SK-N-SH treated with all-trans-retinoic acid at 6 μM for 48 hours (cell line): Measurements from ENCODE around the gene REM2.

ENCODE experiments used
- ATAC-seq: fragments of 200-7000 bp; cut with Tn5 transposase; 3 replicates; pipeline ENCODE4 v1.9.1; 2020; ENCODE audit warnings: mild to moderate bottlenecking, moderate library complexity
- BACH2 ChIP-seq: fragments of 250-450 bp; sonication (Bioruptor Pico); IDR thresholded peaks from 2 replicates; pipeline ENCODE4 v1.9.0; 2021; ENCODE audit warnings: mild to moderate bottlenecking, borderline replicate concordance
- CSDC2 ChIP-seq: fragments of 250-450 bp; sonication (Bioruptor Pico); IDR thresholded peaks from 2 replicates; pipeline ENCODE4 v1.5.0; 2020; ENCODE audit warnings: mild to moderate bottlenecking, moderate library complexity
- ESRRG ChIP-seq: fragments of 250-450 bp; sonication (Bioruptor Pico); IDR thresholded peaks from 2 replicates; pipeline ENCODE4 v1.6.1; 2021; ENCODE audit warnings: mild to moderate bottlenecking
- GLIS3 ChIP-seq: fragments of 250-450 bp; sonication (Bioruptor Pico); IDR thresholded peaks from 2 replicates; pipeline ENCODE4 v1.5.0; 2020; ENCODE audit warnings: mild to moderate bottlenecking, moderate library complexity
- ISL1 ChIP-seq: fragments of 250-450 bp; sonication (Bioruptor Pico); IDR thresholded peaks from 2 replicates; pipeline ENCODE4 v2.1.2; 2022; ENCODE audit warnings: mild to moderate bottlenecking, moderate library complexity
- OSR1 ChIP-seq: fragments of 250-450 bp; sonication (Bioruptor Pico); IDR thresholded peaks from 2 replicates; pipeline ENCODE4 v1.8.0; 2022; ENCODE audit warnings: moderate library complexity, mild to moderate bottlenecking, inconsistent platforms
- PPARA ChIP-seq: fragments of 250-450 bp; sonication (Bioruptor Pico); IDR thresholded peaks from 2 replicates; pipeline ENCODE4 v1.5.0; 2020; ENCODE audit warnings: mild to moderate bottlenecking, borderline replicate concordance
- RARB ChIP-seq: fragments of 250-450 bp; sonication (Bioruptor Pico); IDR thresholded peaks from 2 replicates; pipeline ENCODE4 v1.8.0; 2021; ENCODE audit warnings: mild to moderate bottlenecking, moderate library complexity
- SNAI2 ChIP-seq: fragments of 250-450 bp; sonication (Bioruptor Pico); IDR thresholded peaks from 2 replicates; pipeline ENCODE4 v1.5.0; 2020; ENCODE audit warnings: mild to moderate bottlenecking, moderate library complexity
- TCF4 ChIP-seq: fragments of 250-450 bp; sonication (Bioruptor Pico); IDR thresholded peaks from 2 replicates; pipeline ENCODE4 v1.8.0; 2021; ENCODE audit warnings: mild to moderate bottlenecking, moderate library complexity, borderline replicate concordance
- TOX ChIP-seq: fragments of 250-450 bp; sonication (Bioruptor Pico); IDR thresholded peaks from 2 replicates; pipeline ENCODE4 v1.8.0; 2021; ENCODE audit warnings: mild to moderate bottlenecking, moderate library complexity, borderline replicate concordance
- ZC3H10 ChIP-seq: fragments of 250-450 bp; sonication (Bioruptor Pico); IDR thresholded peaks from 2 replicates; pipeline ENCODE4 v1.5.1; 2021; ENCODE audit warnings: mild to moderate bottlenecking, moderate library complexity
- ZFP3 ChIP-seq: fragments of 250-450 bp; sonication (Bioruptor Pico); IDR thresholded peaks from 2 replicates; pipeline ENCODE4 v1.5.0; 2020; ENCODE audit warnings: mild to moderate bottlenecking, moderate library complexity
- ZFP30 ChIP-seq: fragments of 450-650 bp; formaldehyde crosslinking; IDR thresholded peaks from 2 replicates; pipeline ENCODE4 v1.5.0; 2022; ENCODE audit warnings: mild to moderate bottlenecking, moderate library complexity
- ZNF565 ChIP-seq: fragments of 450-650 bp; formaldehyde crosslinking; conservative IDR thresholded peaks from 2 replicates; pipeline ENCODE4 v1.5.0; 2020; ENCODE audit warnings: low read depth, mild to moderate bottlenecking, moderate library complexity
- ZNF70 ChIP-seq: fragments of 450-650 bp; formaldehyde crosslinking; IDR thresholded peaks from 2 replicates; pipeline ENCODE4 v1.5.0; 2020; ENCODE audit warnings: mild to moderate bottlenecking, moderate library complexity
- ZNF8 ChIP-seq: fragments of 450-650 bp; formaldehyde crosslinking; IDR thresholded peaks from 2 replicates; pipeline ENCODE4 v1.5.0; 2020; ENCODE audit warnings: mild to moderate bottlenecking, moderate library complexity
- TF ChIP-seq, protein P1 (sequence below): fragments of 250-450 bp; sonication (Bioruptor Pico); IDR thresholded peaks from 2 replicates; pipeline ENCODE4 v1.8.0; 2021; ENCODE audit warnings: low read depth, mild to moderate bottlenecking, moderate library complexity, borderline replicate concordance
- TF ChIP-seq, protein P2 (sequence below): fragments of 250-450 bp; sonication (Bioruptor Pico); IDR thresholded peaks from 2 replicates; pipeline ENCODE4 v1.8.0; 2020; ENCODE audit warnings: mild to moderate bottlenecking, moderate library complexity, borderline replicate concordance
- TF ChIP-seq, protein P3 (sequence below): fragments of 250-450 bp; sonication (Bioruptor Pico); IDR thresholded peaks from 2 replicates; pipeline ENCODE4 v1.5.1; 2020; ENCODE audit warnings: low read depth, mild to moderate bottlenecking, moderate library complexity
- TF ChIP-seq, protein P4 (sequence below): fragments of 250-450 bp; sonication (Bioruptor Pico); IDR thresholded peaks from 2 replicates; pipeline ENCODE4 v1.5.0; 2020; ENCODE audit warnings: mild to moderate bottlenecking, moderate library complexity

REM2 gene

GRCh38 chr14:22845103-22845394, 38.0 kb upstream of the REM2 start:
- TF ChIP-seq RARB (CRISPR knock-in tag), result no peak
- no peak for TF ChIP-seq ZNF565 (CRISPR knock-in tag)
- no peak for TF ChIP-seq OSR1 (CRISPR knock-in tag)
- TF ChIP-seq TCF4 (CRISPR knock-in tag), result no peak
- TF ChIP-seq SNAI2, result no peak
- TF ChIP-seq ZNF70, result no peak
- ATAC-seq, result no peak

DNA sequence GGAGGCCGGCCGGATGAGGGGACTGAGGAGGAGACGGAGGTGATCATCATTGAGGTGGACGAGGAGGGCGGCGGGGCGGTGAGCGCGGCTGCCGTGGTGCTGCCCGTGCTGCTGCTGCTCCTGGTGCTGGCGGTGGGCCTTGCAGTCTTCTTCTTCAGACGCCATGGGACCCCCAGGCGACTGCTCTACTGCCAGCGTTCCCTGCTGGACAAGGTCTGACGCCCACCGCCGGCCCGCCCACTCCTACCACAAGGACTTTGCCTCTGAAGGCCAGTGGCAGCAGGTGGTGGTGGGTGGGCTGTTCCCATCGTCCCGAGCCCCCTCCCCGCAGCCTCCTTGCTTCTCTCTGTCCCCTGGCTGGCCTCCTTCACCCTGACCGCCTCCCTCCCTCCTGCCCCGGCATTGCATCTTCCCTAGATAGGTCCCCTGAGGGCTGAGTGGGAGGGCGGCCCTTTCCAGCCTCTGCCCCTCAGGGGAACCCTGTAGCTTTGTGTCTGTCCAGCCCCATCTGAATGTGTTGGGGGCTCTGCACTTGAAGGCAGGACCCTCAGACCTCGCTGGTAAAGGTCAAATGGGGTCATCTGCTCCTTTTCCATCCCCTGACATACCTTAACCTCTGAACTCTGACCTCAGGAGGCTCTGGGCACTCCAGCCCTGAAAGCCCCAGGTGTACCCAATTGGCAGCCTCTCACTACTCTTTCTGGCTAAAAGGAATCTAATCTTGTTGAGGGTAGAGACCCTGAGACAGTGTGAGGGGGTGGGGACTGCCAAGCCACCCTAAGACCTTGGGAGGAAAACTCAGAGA, 37.0 kb upstream of the REM2 start:
- ATAC-seq, result no peak

GRCh38 chr14:22846811-22847307, 36.2 kb upstream of the REM2 start:
- TF ChIP-seq ZNF8 (CRISPR knock-in tag), result no peak
- TF ChIP-seq ZC3H10 (CRISPR knock-in tag), result no peak
- TF ChIP-seq CSDC2, result no peak
- no peak for TF ChIP-seq ZNF70
- no peak for TF ChIP-seq RARB (CRISPR knock-in tag)
- TF ChIP-seq, protein P1, sequence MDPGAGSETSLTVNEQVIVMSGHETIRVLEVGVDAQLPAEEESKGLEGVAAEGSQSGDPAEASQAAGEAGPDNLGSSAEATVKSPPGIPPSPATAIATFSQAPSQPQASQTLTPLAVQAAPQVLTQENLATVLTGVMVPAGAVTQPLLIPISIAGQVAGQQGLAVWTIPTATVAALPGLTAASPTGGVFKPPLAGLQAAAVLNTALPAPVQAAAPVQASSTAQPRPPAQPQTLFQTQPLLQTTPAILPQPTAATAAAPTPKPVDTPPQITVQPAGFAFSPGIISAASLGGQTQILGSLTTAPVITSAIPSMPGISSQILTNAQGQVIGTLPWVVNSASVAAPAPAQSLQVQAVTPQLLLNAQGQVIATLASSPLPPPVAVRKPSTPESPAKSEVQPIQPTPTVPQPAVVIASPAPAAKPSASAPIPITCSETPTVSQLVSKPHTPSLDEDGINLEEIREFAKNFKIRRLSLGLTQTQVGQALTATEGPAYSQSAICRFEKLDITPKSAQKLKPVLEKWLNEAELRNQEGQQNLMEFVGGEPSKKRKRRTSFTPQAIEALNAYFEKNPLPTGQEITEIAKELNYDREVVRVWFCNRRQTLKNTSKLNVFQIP (CRISPR knock-in tag), result no peak
- TF ChIP-seq SNAI2, result no peak
- no peak for TF ChIP-seq ESRRG (CRISPR knock-in tag)
- TF ChIP-seq ZNF565 (CRISPR knock-in tag), result no peak
- no peak for ATAC-seq

More for the DNA sequence above, 37.0 kb upstream of the REM2 start:
- TF ChIP-seq ZNF565 (CRISPR knock-in tag), result no peak
- no peak for TF ChIP-seq GLIS3
- no peak for TF ChIP-seq ZNF8 (CRISPR knock-in tag)
- TF ChIP-seq, protein P2, sequence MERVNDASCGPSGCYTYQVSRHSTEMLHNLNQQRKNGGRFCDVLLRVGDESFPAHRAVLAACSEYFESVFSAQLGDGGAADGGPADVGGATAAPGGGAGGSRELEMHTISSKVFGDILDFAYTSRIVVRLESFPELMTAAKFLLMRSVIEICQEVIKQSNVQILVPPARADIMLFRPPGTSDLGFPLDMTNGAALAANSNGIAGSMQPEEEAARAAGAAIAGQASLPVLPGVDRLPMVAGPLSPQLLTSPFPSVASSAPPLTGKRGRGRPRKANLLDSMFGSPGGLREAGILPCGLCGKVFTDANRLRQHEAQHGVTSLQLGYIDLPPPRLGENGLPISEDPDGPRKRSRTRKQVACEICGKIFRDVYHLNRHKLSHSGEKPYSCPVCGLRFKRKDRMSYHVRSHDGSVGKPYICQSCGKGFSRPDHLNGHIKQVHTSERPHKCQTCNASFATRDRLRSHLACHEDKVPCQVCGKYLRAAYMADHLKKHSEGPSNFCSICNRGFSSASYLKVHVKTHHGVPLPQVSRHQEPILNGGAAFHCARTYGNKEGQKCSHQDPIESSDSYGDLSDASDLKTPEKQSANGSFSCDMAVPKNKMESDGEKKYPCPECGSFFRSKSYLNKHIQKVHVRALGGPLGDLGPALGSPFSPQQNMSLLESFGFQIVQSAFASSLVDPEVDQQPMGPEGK, result no peak

DNA sequence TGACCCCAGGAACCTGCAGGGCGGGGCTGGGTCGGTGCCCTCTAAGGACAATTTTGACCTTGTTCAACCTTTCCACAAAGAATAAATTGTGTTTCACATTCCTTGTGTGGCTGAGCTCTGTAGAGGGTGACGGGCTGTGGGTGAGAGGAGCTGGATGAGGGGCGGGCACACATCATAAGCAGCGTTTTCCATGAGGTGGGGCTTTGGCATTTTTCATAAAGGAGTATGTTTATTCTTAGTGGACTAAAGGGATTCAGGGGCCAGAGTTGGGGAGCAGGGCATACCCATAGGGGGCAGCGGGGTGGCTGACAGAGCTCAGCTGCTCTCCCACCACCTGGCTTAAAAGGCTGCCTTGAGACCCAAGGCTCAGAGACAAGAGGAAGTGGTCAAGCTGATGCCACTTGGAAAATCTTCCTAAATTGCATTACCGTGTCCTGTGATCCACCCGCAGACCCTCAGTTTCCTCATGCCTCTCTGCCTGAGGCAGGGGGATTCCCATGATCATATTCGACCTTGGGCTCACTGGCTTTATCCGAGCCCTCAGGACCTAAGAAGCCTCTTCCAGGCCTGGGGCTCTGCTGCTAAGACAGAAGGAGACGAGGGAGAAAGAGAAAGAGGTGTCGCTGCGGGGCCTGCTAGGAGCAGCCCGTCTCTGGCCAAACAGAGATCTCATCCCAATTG, 35.2 kb upstream of the REM2 start:
- ATAC-seq, result peak; percentile 10
- TF ChIP-seq, protein P3, sequence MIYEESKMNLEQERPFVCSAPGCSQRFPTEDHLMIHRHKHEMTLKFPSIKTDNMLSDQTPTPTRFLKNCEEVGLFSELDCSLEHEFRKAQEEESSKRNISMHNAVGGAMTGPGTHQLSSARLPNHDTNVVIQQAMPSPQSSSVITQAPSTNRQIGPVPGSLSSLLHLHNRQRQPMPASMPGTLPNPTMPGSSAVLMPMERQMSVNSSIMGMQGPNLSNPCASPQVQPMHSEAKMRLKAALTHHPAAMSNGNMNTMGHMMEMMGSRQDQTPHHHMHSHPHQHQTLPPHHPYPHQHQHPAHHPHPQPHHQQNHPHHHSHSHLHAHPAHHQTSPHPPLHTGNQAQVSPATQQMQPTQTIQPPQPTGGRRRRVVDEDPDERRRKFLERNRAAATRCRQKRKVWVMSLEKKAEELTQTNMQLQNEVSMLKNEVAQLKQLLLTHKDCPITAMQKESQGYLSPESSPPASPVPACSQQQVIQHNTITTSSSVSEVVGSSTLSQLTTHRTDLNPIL, result no peak
- TF ChIP-seq ZC3H10 (CRISPR knock-in tag) (no peak), PPARA (CRISPR knock-in tag) (no peak), RARB (CRISPR knock-in tag) (no peak), TCF4 (CRISPR knock-in tag) (no peak), ZFP3 (CRISPR knock-in tag) (no peak), GLIS3 (no peak), CSDC2 (no peak), OSR1 (CRISPR knock-in tag) (no peak), SNAI2 (no peak), ZNF70 (no peak), ZNF8 (CRISPR knock-in tag) (no peak), ZFP30 (CRISPR knock-in tag) (no peak), TOX (no peak), ESRRG (CRISPR knock-in tag) (no peak), ISL1 (CRISPR knock-in tag) (no peak), BACH2 (no peak)
- TF ChIP-seq, protein P2, result no peak
- TF ChIP-seq, protein P1 (CRISPR knock-in tag), result no peak
- TF ChIP-seq, protein P4, sequence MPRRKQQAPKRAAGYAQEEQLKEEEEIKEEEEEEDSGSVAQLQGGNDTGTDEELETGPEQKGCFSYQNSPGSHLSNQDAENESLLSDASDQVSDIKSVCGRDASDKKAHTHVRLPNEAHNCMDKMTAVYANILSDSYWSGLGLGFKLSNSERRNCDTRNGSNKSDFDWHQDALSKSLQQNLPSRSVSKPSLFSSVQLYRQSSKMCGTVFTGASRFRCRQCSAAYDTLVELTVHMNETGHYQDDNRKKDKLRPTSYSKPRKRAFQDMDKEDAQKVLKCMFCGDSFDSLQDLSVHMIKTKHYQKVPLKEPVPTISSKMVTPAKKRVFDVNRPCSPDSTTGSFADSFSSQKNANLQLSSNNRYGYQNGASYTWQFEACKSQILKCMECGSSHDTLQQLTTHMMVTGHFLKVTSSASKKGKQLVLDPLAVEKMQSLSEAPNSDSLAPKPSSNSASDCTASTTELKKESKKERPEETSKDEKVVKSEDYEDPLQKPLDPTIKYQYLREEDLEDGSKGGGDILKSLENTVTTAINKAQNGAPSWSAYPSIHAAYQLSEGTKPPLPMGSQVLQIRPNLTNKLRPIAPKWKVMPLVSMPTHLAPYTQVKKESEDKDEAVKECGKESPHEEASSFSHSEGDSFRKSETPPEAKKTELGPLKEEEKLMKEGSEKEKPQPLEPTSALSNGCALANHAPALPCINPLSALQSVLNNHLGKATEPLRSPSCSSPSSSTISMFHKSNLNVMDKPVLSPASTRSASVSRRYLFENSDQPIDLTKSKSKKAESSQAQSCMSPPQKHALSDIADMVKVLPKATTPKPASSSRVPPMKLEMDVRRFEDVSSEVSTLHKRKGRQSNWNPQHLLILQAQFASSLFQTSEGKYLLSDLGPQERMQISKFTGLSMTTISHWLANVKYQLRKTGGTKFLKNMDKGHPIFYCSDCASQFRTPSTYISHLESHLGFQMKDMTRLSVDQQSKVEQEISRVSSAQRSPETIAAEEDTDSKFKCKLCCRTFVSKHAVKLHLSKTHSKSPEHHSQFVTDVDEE (CRISPR knock-in tag), result no peak
